Measurements from ENCODE around the gene CBFB.
"Not testable (repeated sequence)": the region's sequence is repeated elsewhere in the genome, so short reads cannot be mapped to it uniquely, and the experiment has no call there.

The CBFB gene

GRCh38 chr16:67116388-67117311 is 87.7 kb downstream of the CBFB start:
- H3K36me3 Mint-ChIP-seq (ENCODE audit: low read depth): peaks cover 33% of the 10 kb centered on the region
- no peaks in the 10 kb centered on the region for H3K27me3 Mint-ChIP-seq (ENCODE audit: low read depth, poor library complexity)
- no peak overlapping the region for H3K4me3 Mint-ChIP-seq
- H3K9me3 Mint-ChIP-seq: no peaks in the 10 kb centered on the region
- DNase-seq: no peak
- peaks cover 7% of the 10 kb centered on the region for H3K4me1 Mint-ChIP-seq
- TF ChIP-seq CTCF (IDR thresholded peaks at IDR 0.05): no peak
- no peak overlapping the region for H3K27ac Mint-ChIP-seq

- no peak overlapping the region for H3K4me3 Mint-ChIP-seq
- H3K27ac Mint-ChIP-seq: no peak overlapping the region
- no peak for TF ChIP-seq CTCF (IDR thresholded peaks at IDR 0.05)
- DNase-seq: no peak
- no peaks in the 10 kb centered on the region for H3K27me3 Mint-ChIP-seq (ENCODE audit: low read depth, poor library complexity)
- H3K36me3 Mint-ChIP-seq (ENCODE audit: low read depth): peaks cover 34% of the 10 kb centered on the region
- H3K4me1 Mint-ChIP-seq: peaks cover 7% of the 10 kb centered on the region
- no peaks in the 10 kb centered on the region for H3K9me3 Mint-ChIP-seq
Measured at GRCh38 chr16:67117716-67118115, 88.8 kb downstream of the CBFB start.

- peak overlapping the region; percentile 48 for H3K27ac Mint-ChIP-seq
- H3K36me3 Mint-ChIP-seq (ENCODE audit: low read depth): peaks cover 41% of the 10 kb centered on the region
- no peaks in the 10 kb centered on the region for H3K27me3 Mint-ChIP-seq (ENCODE audit: low read depth, poor library complexity)
- no peak for DNase-seq
- no peak for TF ChIP-seq CTCF (IDR thresholded peaks at IDR 0.05)
- H3K9me3 Mint-ChIP-seq: no peaks in the 10 kb centered on the region
- H3K4me1 Mint-ChIP-seq: peaks cover 2% of the 10 kb centered on the region
- no peak overlapping the region for H3K4me3 Mint-ChIP-seq
Measured at GRCh38 chr16:67120025-67120424, 91.1 kb downstream of the CBFB start.

GRCh38 chr16:67122799-67123198 is 93.8 kb downstream of the CBFB start:
- DNase-seq; H3K4me1 Mint-ChIP-seq; H3K9me3 Mint-ChIP-seq; H3K4me3 Mint-ChIP-seq; H3K27ac Mint-ChIP-seq; H3K27me3 Mint-ChIP-seq (ENCODE audit: low read depth, poor library complexity): not testable (repeated sequence)
- H3K36me3 Mint-ChIP-seq (ENCODE audit: low read depth): peaks cover 42% of the 10 kb centered on the region

- Mint-ChIP-seq H3K4me3 (no peak overlapping the region), H3K27ac (peak overlapping the region; percentile 63), H3K9me3 (no peaks in the 10 kb centered on the region)
Measured at GRCh38 chr16:67128417-67128816, 99.5 kb downstream of the CBFB start.

GRCh38 chr16:67128887-67129286 is 99.9 kb downstream of the CBFB start:
- no peak for DNase-seq
- peaks cover 32% of the 10 kb centered on the region for H3K36me3 Mint-ChIP-seq (ENCODE audit: low read depth)
- H3K9me3 Mint-ChIP-seq: no peaks in the 10 kb centered on the region
- no peaks in the 10 kb centered on the region for H3K27me3 Mint-ChIP-seq (ENCODE audit: low read depth, poor library complexity)
- no peaks in the 10 kb centered on the region for H3K4me1 Mint-ChIP-seq
- no peak for TF ChIP-seq CTCF (IDR thresholded peaks at IDR 0.05)
- H3K27ac Mint-ChIP-seq: peak overlapping the region; percentile 63
- H3K4me3 Mint-ChIP-seq: no peak overlapping the region

More at GRCh38 chr16:67128417-67128816, 99.5 kb downstream of the CBFB start:
- H3K27me3 Mint-ChIP-seq (ENCODE audit: low read depth, poor library complexity): no peaks in the 10 kb centered on the region
- DNase-seq: no peak
- TF ChIP-seq CTCF (IDR thresholded peaks at IDR 0.05): no peak
- H3K36me3 Mint-ChIP-seq (ENCODE audit: low read depth): peaks cover 35% of the 10 kb centered on the region
- H3K4me1 Mint-ChIP-seq: no peaks in the 10 kb centered on the region

Data from nephron progenitor cell (in vitro differentiated cells).